ENCODE data around the gene RPGRIP1.
A peak's percentile ranks its signal among the peaks of the same experiment; 100 is the strongest.

The RPGRIP1 gene

DNA sequence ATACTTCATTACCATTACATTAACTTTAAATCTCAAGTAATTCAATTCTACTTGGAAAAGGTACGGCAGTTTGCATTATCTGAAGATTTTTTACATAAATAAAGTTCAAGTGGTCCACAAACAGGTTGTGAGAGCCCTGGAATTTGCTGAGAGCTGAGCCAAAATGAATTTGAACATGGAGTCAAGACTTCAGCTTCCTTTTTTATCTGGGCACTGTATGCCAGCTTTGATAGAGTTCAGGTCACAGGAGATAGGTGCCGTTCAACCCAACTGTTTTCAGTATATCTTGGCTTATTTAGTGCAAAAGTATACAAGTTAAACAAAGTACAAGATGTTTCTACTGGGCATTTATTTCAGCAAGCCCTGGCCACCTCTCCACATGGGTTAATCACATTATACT lies 39.5 kb upstream of the RPGRIP1 start:
- no peak overlapping the region for H3K4me3 ChIP-seq (ENCODE audit: low read length)
- TF ChIP-seq, protein P1, sequence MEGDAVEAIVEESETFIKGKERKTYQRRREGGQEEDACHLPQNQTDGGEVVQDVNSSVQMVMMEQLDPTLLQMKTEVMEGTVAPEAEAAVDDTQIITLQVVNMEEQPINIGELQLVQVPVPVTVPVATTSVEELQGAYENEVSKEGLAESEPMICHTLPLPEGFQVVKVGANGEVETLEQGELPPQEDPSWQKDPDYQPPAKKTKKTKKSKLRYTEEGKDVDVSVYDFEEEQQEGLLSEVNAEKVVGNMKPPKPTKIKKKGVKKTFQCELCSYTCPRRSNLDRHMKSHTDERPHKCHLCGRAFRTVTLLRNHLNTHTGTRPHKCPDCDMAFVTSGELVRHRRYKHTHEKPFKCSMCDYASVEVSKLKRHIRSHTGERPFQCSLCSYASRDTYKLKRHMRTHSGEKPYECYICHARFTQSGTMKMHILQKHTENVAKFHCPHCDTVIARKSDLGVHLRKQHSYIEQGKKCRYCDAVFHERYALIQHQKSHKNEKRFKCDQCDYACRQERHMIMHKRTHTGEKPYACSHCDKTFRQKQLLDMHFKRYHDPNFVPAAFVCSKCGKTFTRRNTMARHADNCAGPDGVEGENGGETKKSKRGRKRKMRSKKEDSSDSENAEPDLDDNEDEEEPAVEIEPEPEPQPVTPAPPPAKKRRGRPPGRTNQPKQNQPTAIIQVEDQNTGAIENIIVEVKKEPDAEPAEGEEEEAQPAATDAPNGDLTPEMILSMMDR (conservative IDR thresholded peaks at IDR 0.05; ENCODE audit: low read depth, low read length), result no peak
- DNase-seq (ENCODE audit: low read depth), result no peak

DNA sequence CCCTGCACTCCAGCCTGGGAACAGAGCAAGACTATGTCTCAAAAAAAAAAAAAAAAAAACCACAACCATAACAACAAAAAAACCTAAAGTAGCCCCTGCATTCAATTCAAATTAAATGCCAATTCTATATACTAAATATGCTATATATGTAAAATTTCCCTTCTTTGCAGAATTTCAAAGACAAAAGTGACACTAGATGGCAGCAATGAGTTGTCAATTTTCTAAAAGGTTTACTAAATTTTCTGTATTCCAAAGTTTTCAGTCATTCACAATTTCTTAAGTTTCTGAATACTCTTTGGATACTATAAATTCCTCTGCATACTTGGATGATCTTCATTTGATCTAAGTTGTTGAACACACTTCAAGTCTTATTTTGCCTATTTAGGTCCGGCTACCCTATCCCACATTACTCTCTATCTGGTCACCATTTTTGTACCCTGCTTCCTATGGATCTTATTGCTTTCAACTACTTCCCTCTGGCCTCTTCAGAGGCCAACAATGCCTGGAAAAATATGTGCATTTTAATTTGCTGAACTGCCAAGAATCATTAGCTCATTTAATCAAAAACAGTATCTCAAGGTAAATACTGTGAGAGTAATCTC lies 38.6 kb upstream of the RPGRIP1 start:
- H3K4me3 ChIP-seq (ENCODE audit: low read length), result no peak overlapping the region
- no peak for DNase-seq (ENCODE audit: low read depth)
- TF ChIP-seq, protein P1 (conservative IDR thresholded peaks at IDR 0.05; ENCODE audit: low read depth, low read length), result peak; percentile 29

DNA sequence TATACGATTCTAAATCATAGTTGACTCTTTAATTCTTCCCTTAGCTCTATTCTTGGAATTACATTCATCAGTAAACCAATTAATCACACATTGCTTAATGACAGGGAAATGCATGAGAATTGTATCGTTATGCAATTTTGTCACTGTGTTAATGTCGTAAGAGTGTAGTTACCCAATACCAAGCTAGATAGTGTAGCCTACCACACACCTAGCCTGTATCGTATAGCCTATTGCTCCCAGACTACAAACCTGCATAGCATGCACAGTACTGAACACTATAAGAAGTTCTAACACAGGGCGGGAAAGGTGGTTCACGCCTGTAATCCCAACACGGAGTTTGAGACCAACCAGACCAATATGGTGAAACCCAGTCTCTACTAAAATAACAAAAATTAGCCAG lies 35.3 kb upstream of the RPGRIP1 start:
- TF ChIP-seq, protein P1 (conservative IDR thresholded peaks at IDR 0.05; ENCODE audit: low read depth, low read length), result no peak
- H3K4me3 ChIP-seq (ENCODE audit: low read length), result no peak overlapping the region
- no peak for DNase-seq (ENCODE audit: low read depth)

DNA sequence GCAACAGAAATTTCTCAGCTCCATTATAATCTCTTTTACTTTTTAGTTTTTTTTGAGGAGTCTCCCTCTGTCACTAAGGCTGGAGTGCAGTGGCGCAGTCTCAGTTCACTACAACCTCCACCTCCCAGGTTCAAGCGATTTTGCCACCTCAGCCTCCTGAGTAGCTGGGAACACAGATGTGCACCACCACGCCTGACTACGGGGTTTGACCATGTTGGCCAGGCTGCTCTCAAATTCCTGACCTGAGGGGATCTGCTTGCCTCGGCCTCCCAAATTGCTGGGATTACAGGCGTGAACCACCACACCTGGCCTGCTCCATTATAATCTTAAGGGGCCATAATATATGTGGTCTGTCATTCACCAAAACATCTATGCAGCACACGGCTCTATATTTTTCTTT lies 34.1 kb upstream of the RPGRIP1 start:
- TF ChIP-seq, protein P1 (conservative IDR thresholded peaks at IDR 0.05; ENCODE audit: low read depth, low read length), result no peak
- DNase-seq (ENCODE audit: low read depth), result no peak
- no peak overlapping the region for H3K4me3 ChIP-seq (ENCODE audit: low read length)

DNA sequence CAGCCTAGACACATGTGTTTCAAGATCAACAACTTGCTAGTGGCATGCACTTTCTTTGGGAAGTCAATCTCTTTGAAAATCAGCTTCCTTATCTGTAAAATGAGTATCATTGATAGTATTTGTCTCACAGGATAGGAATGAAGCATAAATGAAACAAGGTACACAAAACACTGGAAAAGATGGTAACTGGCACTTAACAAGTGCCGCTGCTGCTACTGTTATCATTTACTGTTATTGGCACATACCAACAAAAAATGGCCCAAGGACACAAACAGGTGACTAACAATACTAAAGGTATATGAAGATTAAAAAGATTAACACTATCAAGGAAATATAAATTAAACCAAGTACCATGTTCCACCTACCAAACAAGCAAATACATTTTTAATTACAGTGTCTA lies 31.5 kb upstream of the RPGRIP1 start:
- TF ChIP-seq, protein P1 (conservative IDR thresholded peaks at IDR 0.05; ENCODE audit: low read depth, low read length), result no peak
- no peak for DNase-seq (ENCODE audit: low read depth)
- no peak overlapping the region for H3K4me3 ChIP-seq (ENCODE audit: low read length)

DNA sequence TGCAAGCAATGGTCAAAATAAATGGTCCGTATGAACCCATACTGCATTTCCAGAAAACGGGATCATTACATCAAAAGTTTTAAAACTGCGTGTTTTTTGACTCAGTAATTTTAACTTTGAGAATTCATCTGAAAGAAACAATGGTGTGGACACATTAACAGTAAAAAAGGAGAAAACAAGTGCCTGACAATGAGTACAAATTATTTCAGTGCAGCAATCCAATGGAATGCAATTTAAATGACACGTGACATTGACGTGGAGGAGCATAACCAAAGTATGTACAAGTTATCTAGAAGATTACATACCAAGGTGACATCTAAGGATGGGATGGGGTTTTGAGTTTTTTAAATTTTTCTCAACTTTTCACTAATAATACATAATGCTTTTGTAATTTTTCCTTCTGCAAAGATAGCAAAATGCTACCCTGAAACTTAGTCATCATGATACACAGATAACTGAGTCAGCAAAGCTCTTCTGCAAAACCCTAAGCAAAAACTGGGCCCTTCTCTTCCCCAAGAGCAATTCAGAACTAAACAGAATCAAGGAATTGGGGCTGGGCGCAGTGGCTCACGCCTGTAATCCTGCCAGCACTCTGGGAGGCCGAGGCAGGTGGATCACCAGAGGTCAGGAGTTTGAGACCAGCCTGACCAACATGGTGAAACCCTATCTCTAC lies 31.0 kb upstream of the RPGRIP1 start:
- TF ChIP-seq, protein P1 (conservative IDR thresholded peaks at IDR 0.05; ENCODE audit: low read depth, low read length), result no peak
- no peak for DNase-seq (ENCODE audit: low read depth)
- H3K4me3 ChIP-seq (ENCODE audit: low read length), result no peak overlapping the region

DNA sequence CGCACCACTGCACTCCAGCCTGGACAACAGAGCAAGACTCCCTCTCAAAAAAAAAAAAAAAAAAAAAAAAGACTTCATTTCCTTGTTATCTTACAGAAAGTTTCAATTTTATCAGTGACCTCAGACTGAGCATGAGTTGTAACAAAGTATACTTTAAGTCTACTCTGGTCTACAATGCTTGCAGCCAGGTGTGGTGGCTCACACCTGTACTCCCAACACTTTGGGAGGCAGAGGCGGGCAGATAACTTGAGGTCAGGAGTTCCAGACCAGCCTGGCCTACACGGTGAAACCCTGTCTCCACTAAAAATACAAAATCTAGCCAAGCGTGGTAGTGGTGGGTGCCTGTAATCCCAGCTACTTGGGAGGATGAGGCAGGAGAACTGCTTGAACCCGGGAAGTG lies 28.7 kb upstream of the RPGRIP1 start:
- TF ChIP-seq, protein P1 (conservative IDR thresholded peaks at IDR 0.05; ENCODE audit: low read depth, low read length), result no peak
- DNase-seq (ENCODE audit: low read depth), result no peak
- H3K4me3 ChIP-seq (ENCODE audit: low read length), result no peak overlapping the region
